ENCODE results near the gene WAC.

GRCh38 chr10:28624351-28624750 lies 91.4 kb downstream of the WAC start:
- TF ChIP-seq, protein P1, sequence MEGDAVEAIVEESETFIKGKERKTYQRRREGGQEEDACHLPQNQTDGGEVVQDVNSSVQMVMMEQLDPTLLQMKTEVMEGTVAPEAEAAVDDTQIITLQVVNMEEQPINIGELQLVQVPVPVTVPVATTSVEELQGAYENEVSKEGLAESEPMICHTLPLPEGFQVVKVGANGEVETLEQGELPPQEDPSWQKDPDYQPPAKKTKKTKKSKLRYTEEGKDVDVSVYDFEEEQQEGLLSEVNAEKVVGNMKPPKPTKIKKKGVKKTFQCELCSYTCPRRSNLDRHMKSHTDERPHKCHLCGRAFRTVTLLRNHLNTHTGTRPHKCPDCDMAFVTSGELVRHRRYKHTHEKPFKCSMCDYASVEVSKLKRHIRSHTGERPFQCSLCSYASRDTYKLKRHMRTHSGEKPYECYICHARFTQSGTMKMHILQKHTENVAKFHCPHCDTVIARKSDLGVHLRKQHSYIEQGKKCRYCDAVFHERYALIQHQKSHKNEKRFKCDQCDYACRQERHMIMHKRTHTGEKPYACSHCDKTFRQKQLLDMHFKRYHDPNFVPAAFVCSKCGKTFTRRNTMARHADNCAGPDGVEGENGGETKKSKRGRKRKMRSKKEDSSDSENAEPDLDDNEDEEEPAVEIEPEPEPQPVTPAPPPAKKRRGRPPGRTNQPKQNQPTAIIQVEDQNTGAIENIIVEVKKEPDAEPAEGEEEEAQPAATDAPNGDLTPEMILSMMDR (IDR thresholded peaks at IDR 0.05): no peak
- TF ChIP-seq POLR2A (IDR thresholded peaks at IDR 0.05): no peak
